SK-N-MC (cell line): ENCODE results near the gene STX17.

Source experiments
- EZH2 ChIP-seq: fragments of 200-600 bp; sonication (generic); IDR thresholded peaks from one replicate; pipeline ENCODE4 v1.6.1; 2017; ENCODE audit warnings: antibody characterized with exemption
- POLR2AphosphoS5 ChIP-seq: IDR thresholded peaks from 2 replicates; pipeline ENCODE4 v1.6.1; 2012; ENCODE audit warnings: mild to moderate bottlenecking, low read depth, low read length, borderline replicate concordance

DNA sequence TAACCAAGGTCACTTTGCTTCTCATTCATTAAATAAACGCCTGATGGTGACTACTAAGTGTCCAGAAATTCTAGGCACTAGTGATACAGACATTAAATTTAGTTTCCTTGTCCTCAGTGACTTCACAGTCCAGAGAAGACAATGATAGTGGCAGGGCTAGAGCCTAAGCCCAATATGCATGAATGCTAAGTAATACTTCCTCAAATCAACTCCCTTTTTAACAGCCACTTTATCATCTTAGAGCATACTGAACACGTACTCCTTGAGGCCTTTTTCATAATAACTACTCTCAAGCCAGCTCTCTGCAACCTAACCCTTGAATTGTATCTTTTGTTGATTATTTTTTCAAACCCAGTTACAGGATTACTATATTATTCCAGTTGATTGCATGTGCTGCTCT is 74.1 kb downstream of the STX17 start:
- no peak for TF ChIP-seq POLR2AphosphoS5
- TF ChIP-seq EZH2: no peak
